Measurements from ENCODE around the gene IQSEC1. TPM values are rescaled to one million over a fixed set of nuclear protein-coding genes. Genes with fewer than 3 reads are reported as not detected.

IQSEC1 gene
- total and polyA plus RNA-seq, 9 of the 15 experiments (the other 6 are each of a cell fraction or from before 2014, with no cell fraction given): 0.56 to 39.0 (median 6.8) TPM

- TF ChIP-seq ZNF740 (CRISPR knock-in tag; IDR thresholded peaks at IDR 0.05): no peak
- TF ChIP-seq ZNF740 (tag; IDR thresholded peaks at IDR 0.05): no peak
- TF ChIP-seq ARID3B (CRISPR knock-in tag; IDR thresholded peaks at IDR 0.05; ENCODE audit: borderline replicate concordance): no peak
- no peak for TF ChIP-seq PCBP2 (IDR thresholded peaks at IDR 0.05; ENCODE audit: low read depth, low read length, poor library complexity, severe bottlenecking)
These were observed 26.5 kb upstream of the IQSEC1 start (continued) for GRCh38 chr3:13099707-13100106.

GRCh38 chr3:13098192-13098988, 25.2 kb upstream of the IQSEC1 start:
- ChIA-PET CTCF (ENCODE audit: low intra/inter-chr PET ratio) (no interaction called here), POLR2A (no interaction called here)
- FAIRE-seq (peak; percentile 15), DNase-seq (ENCODE audit: extremely low read depth in 1 of 4, low spot score in 3 of 4) (no peak), ATAC-seq (no peak)
- intact Hi-C loops (cut with micrococcal nuclease): loop anchor here (10.0 kb wide), 1 partner anchor 96 kb away; no protein-coding TSS in a partner anchor
- Histone ChIP-seq H3K9me3 (replicated peaks; ENCODE audit: control insufficient read depth, insufficient read depth, low read depth, low read length) (no peaks in the 10 kb centered on the region), H3K36me3 (ENCODE audit: control insufficient read depth, insufficient read depth, low read length) (no peaks in the 10 kb centered on the region), H2AFZ (ENCODE audit: low read depth, low read length) (no peak overlapping the region), H3K79me2 (ENCODE audit: control insufficient read depth, insufficient read depth, low read length) (no peaks in the 10 kb centered on the region), H3K9ac (ENCODE audit: insufficient read depth in 1 of 2, low read depth in 2 of 2, low read length in 2 of 2) (no peak overlapping the region), H3K27me3 (ENCODE audit: control insufficient read depth in 2 of 2, insufficient read depth in 2 of 2, low read length in 2 of 2) (peaks cover 61 to 96% of the 10 kb centered on the region in 2 experiments; a peak in 4 of 5 replicates), H3K4me2 (ENCODE audit: insufficient read depth, low read length) (no peak overlapping the region), H3K9me1 (ENCODE audit: control insufficient read depth, insufficient read depth, low read length) (peaks cover 4% of the 10 kb centered on the region), H3K4me3 (no peak overlapping the region), H4K20me1 (replicated peaks; ENCODE audit: control insufficient read depth, insufficient read depth, low read length) (peaks cover 20% of the 10 kb centered on the region; the same call in 1 of the 2 replicates), H3K4me1 (replicated peaks in 1 of 2; ENCODE audit: control insufficient read depth in 2 of 2, insufficient read depth in 2 of 2, low read length in 2 of 2) (peaks cover 2 to 4% of the 10 kb centered on the region in 2 experiments; a peak in 1 of 5 replicates), H3K27ac (ENCODE audit: extremely low read depth, low read depth, low read length) (no peak overlapping the region)
- in situ Hi-C loops (cut with MboI): loop anchor here (10.0 kb wide), 1 partner anchor 546 kb away; no protein-coding TSS in a partner anchor
- TF ChIP-seq SPI1 (IDR thresholded peaks at IDR 0.05; ENCODE audit: borderline replicate concordance, low read depth, low read length) (no peak), RBFOX2 (IDR thresholded peaks at IDR 0.05; ENCODE audit: low read depth, low read length) (no peak), TAL1 (IDR thresholded peaks at IDR 0.05) (no peak), NFYB (IDR thresholded peaks at IDR 0.05; ENCODE audit: extremely low read depth, insufficient read length) (no peak), ZNF644 (tag; IDR thresholded peaks at IDR 0.05; ENCODE audit: low read depth) (no peak), ZNF224 (CRISPR knock-in tag; IDR thresholded peaks at IDR 0.05) (no peak), ZNF431 (CRISPR knock-in tag; IDR thresholded peaks at IDR 0.05) (no peak), MAFF (IDR thresholded peaks at IDR 0.05; ENCODE audit: low read length) (no peak), ZNF778 (CRISPR knock-in tag; IDR thresholded peaks at IDR 0.05) (no peak), E2F1 (CRISPR knock-in tag; IDR thresholded peaks at IDR 0.05) (no peak), ZKSCAN3 (CRISPR knock-in tag; IDR thresholded peaks at IDR 0.05) (no peak), ZNF324 (CRISPR knock-in tag; IDR thresholded peaks at IDR 0.05) (no peak), RBM17 (IDR thresholded peaks at IDR 0.05; ENCODE audit: borderline replicate concordance, low read depth, low read length) (no peak), CBX5 (IDR thresholded peaks at IDR 0.05; ENCODE audit: borderline replicate concordance, low read depth) (no peak)
- no TSS peak for BruUV-seq (replicated peaks)
- under 1% methylated on average over 9 of the region's 9 CpGs for WGBS (ENCODE audit: insufficient coverage, low coverage, missing lambda C conversion rate)
